HepG2 (cell line): Measurements from ENCODE around the gene ZNF383. TPM values are rescaled to one million over a fixed set of nuclear protein-coding genes. Genes with fewer than 3 reads are reported as not detected.
A peak's percentile ranks its signal among the peaks of the same experiment; 100 is the strongest.

Source experiments
- ARID3A ChIP-seq: IDR thresholded peaks from 2 replicates; pipeline ENCODE4 v1.6.1; 2012; ENCODE audit warnings: low read depth, low read length, improper control_type of control experiment
- RAD21 ChIP-seq: fragments of 450-650 bp; formaldehyde crosslinking; IDR thresholded peaks from 2 replicates; pipeline ENCODE4 v1.5.0; 2020; ENCODE audit warnings: mild to moderate bottlenecking
- RNF2 ChIP-seq: fragments of 450-650 bp; conservative IDR thresholded peaks from 2 replicates; pipeline ENCODE4 v1.6.1; 2016; ENCODE audit warnings: low read depth
- ZBTB37 ChIP-seq: sonication (generic); formaldehyde crosslinking; IDR thresholded peaks from 2 replicates; pipeline ENCODE4 v1.4.0; 2020; ENCODE audit warnings: mild to moderate bottlenecking, missing genetic modification reagents
- ZBTB4 ChIP-seq: sonication (generic); formaldehyde crosslinking; IDR thresholded peaks from 2 replicates; pipeline ENCODE4 v1.4.0; 2020; ENCODE audit warnings: missing genetic modification reagents, mild to moderate bottlenecking, borderline replicate concordance
- ZFP37 ChIP-seq: sonication (generic); formaldehyde crosslinking; IDR thresholded peaks from 2 replicates; pipeline ENCODE4 v1.4.0; 2020; ENCODE audit warnings: missing genetic modification reagents, borderline replicate concordance
- ZFYVE20 ChIP-seq: sonication (generic); formaldehyde crosslinking; IDR thresholded peaks from 2 replicates; pipeline ENCODE4 v1.8.0; 2023; ENCODE audit warnings: low read depth, mild to moderate bottlenecking, moderate library complexity, missing genetic modification reagents, borderline replicate concordance
- ZNF382 ChIP-seq: sonication (generic); formaldehyde crosslinking; IDR thresholded peaks from 2 replicates; pipeline ENCODE4 v1.5.0; 2020; ENCODE audit warnings: missing genetic modification reagents, mild to moderate bottlenecking, borderline replicate concordance
- ZNF556 ChIP-seq: sonication (generic); formaldehyde crosslinking; IDR thresholded peaks from 2 replicates; pipeline ENCODE4 v1.4.0; 2020; ENCODE audit warnings: mild to moderate bottlenecking, missing genetic modification reagents, borderline replicate concordance
- ZNF674 ChIP-seq: sonication (generic); formaldehyde crosslinking; IDR thresholded peaks from 2 replicates; pipeline ENCODE4 v1.5.0; 2020; ENCODE audit warnings: low read depth, mild to moderate bottlenecking, missing genetic modification reagents
- ZNF781 ChIP-seq: sonication (generic); formaldehyde crosslinking; IDR thresholded peaks from 2 replicates; pipeline ENCODE4 v1.5.1; 2020; ENCODE audit warnings: borderline replicate concordance, mild to moderate bottlenecking, missing genetic modification reagents; ENCODE audit errors: not compliant biosample characterization
- ZSCAN9 ChIP-seq: IDR thresholded peaks from 2 replicates; pipeline ENCODE4 v1.6.1; 2016; ENCODE audit warnings: borderline replicate concordance
- polyA plus RNA-seq, 8 experiments: library from polyadenylated mRNA; depleted of rRNA in 3 of 8; stranded (reverse) in 7 of 8; unstranded in 1 of 8; fragments of >200 nt; fragmentation: Illumina TruSeq in 4 of 8; extraction: Trizol in 4 of 8; gene quantifications; 2 replicates each; pipeline versions ENCODE4 v1.2.1 to v1.2.3, GENCODE V29; 2011 to 2016; ENCODE audit warnings: low read depth in 4 of 8, missing spikeins in 1 of 8, mixed read lengths in 1 of 8; ENCODE audit not compliant: insufficient read depth in 1 of 8
- total RNA-seq, 5 experiments: library from RNA; depleted of rRNA; stranded (reverse); fragments of >200 nt; fragmentation: Illumina TruSeq; extraction: Trizol; gene quantifications; 2 replicates each; pipeline ENCODE4 v1.2.3, GENCODE V29; 2016; ENCODE audit warnings: low read depth in 1 of 5
- TF ChIP-seq, protein P1 (sequence below): sonication (generic); formaldehyde crosslinking; IDR thresholded peaks from 2 replicates; pipeline ENCODE4 v1.4.0; 2020; ENCODE audit warnings: low read depth, missing genetic modification reagents
- TF ChIP-seq, protein P2 (sequence below): sonication (generic); formaldehyde crosslinking; IDR thresholded peaks from 2 replicates; pipeline ENCODE4 v1.5.0; 2020; ENCODE audit warnings: mild to moderate bottlenecking, missing genetic modification reagents

The ZNF383 gene
- total and polyA plus RNA-seq, 2 of the 13 experiments (the other 11 are each of a cell fraction or from before 2014, with no cell fraction given), result 2.6 to 4.1 TPM

DNA sequence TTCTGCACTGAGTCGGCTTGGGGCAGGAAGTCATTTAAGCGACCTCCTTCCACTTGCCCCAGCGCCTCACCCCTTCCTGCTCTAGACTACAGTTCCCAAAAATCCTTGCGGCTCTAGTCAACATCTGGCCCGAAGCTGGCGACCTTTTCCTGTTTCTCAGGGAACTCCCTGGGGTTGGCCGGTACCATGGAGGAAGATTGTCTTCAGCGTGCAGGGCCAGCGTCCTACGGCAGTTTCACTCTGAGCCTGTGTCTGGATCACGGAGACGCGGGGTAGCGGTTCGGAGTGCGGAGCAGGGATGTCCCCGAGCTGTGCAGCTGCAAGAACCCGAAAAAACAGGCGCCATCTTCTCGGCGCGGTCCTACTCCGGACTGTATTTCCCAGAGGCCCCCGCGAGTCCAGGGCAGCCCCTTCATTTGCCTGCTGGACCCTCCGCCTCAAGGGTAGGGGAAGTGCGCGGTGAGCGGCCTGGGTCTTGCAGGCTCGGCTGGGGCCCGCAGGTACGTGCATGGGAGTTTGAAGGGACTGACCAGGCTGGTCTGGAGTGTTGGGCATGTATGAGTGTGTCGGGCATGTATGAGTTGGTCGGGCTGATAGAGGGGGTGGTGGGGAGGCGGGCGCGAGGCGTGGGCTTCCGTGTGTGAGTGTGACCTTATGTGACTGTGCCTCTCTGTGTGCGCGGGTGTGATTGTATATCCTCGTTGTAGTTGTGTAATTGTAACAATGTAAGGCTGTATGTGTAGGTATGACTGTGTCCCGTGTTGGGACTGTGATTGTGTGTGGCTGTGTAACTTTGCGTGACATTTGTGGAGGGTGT is at the start of gene ZNF383 (continued):
- TF ChIP-seq ARID3A, result no peak
- TF ChIP-seq ZFP37 (CRISPR knock-in tag), result no peak
- TF ChIP-seq ZFYVE20 (CRISPR knock-in tag), result no peak
- no peak for TF ChIP-seq ZNF382 (CRISPR knock-in tag)
- TF ChIP-seq, protein P1, sequence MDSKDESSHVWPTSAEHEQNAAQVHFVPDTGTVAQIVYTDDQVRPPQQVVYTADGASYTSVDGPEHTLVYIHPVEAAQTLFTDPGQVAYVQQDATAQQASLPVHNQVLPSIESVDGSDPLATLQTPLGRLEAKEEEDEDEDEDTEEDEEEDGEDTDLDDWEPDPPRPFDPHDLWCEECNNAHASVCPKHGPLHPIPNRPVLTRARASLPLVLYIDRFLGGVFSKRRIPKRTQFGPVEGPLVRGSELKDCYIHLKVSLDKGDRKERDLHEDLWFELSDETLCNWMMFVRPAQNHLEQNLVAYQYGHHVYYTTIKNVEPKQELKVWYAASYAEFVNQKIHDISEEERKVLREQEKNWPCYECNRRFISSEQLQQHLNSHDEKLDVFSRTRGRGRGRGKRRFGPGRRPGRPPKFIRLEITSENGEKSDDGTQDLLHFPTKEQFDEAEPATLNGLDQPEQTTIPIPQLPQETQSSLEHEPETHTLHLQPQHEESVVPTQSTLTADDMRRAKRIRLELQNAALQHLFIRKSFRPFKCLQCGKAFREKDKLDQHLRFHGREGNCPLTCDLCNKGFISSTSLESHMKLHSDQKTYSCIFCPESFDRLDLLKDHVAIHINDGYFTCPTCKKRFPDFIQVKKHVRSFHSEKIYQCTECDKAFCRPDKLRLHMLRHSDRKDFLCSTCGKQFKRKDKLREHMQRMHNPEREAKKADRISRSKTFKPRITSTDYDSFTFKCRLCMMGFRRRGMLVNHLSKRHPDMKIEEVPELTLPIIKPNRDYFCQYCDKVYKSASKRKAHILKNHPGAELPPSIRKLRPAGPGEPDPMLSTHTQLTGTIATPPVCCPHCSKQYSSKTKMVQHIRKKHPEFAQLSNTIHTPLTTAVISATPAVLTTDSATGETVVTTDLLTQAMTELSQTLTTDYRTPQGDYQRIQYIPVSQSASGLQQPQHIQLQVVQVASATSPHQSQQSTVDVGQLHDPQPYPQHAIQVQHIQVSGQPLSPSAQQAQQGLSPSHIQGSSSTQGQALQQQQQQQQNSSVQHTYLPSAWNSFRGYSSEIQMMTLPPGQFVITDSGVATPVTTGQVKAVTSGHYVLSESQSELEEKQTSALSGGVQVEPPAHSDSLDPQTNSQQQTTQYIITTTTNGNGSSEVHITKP, result peak; percentile 78; the same call in 1 of the 2 replicates
- TF ChIP-seq ZBTB4 (CRISPR knock-in tag), result 0 out of 2 replicates have a peak, but pooled peaks have one; percentile 37
- TF ChIP-seq, protein P2, sequence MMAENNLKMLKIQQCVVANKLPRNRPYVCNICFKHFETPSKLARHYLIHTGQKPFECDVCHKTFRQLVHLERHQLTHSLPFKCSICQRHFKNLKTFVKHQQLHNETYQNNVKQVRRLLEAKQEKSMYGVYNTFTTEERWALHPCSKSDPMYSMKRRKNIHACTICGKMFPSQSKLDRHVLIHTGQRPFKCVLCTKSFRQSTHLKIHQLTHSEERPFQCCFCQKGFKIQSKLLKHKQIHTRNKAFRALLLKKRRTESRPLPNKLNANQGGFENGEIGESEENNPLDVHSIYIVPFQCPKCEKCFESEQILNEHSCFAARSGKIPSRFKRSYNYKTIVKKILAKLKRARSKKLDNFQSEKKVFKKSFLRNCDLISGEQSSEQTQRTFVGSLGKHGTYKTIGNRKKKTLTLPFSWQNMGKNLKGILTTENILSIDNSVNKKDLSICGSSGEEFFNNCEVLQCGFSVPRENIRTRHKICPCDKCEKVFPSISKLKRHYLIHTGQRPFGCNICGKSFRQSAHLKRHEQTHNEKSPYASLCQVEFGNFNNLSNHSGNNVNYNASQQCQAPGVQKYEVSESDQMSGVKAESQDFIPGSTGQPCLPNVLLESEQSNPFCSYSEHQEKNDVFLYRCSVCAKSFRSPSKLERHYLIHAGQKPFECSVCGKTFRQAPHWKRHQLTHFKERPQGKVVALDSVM (CRISPR knock-in tag), result no peak
- no peak for TF ChIP-seq ZSCAN9 (CRISPR knock-in tag)
- peak; percentile 36; the same call in 1 of the 2 replicates for TF ChIP-seq RAD21 (CRISPR knock-in tag)
- TF ChIP-seq RNF2, result no peak
- peak; percentile 94 for TF ChIP-seq ZNF781 (CRISPR knock-in tag)
- TF ChIP-seq ZBTB37 (CRISPR knock-in tag), result no peak
- no peak for TF ChIP-seq ZNF556 (CRISPR knock-in tag)
- TF ChIP-seq ZNF674 (CRISPR knock-in tag), result no peak
